Kidney epithelial cell (primary cell): ENCODE data around the gene RP2. TPM values are rescaled to one million over a fixed set of nuclear protein-coding genes. Genes with fewer than 3 reads are reported as not detected.
A peak's percentile ranks its signal among the peaks of the same experiment; 100 is the strongest.

Experiments
- DNase-seq: peaks from one replicate; pipeline ENCODE4 v3.0.0-alpha.2; 2010; ENCODE audit warnings: low read depth
- H3K27me3 ChIP-seq: 2 replicates; pipeline ENCODE4 v1.6.0; 2011; ENCODE audit warnings: low read length; ENCODE audit not compliant: control insufficient read depth, insufficient read depth
- H3K36me3 ChIP-seq: 2 replicates; pipeline ENCODE4 v1.5.1; 2011; ENCODE audit warnings: low read length; ENCODE audit not compliant: control insufficient read depth, insufficient read depth
- H3K4me3 ChIP-seq: 2 replicates; pipeline ENCODE4 v1.5.1; 2011; ENCODE audit warnings: low read depth, mild to moderate bottlenecking, control low read depth, low read length
- total RNA-seq: library from RNA; depleted of rRNA; stranded (reverse); fragments of >200 nt; gene quantifications from 2 replicates; pipeline ENCODE4 v1.2.3, GENCODE V29; 2015
- TF ChIP-seq, protein P1 (sequence below): IDR thresholded peaks from 2 replicates; pipeline ENCODE4 v1.5.1; 2011; ENCODE audit warnings: mild to moderate bottlenecking, moderate library complexity, low read length, control low read depth, inconsistent platforms; ENCODE audit not compliant: insufficient read depth, poor library complexity, severe bottlenecking

Gene RP2
- total RNA-seq, 1 donor from 2014 or later = 15.6 TPM

DNA sequence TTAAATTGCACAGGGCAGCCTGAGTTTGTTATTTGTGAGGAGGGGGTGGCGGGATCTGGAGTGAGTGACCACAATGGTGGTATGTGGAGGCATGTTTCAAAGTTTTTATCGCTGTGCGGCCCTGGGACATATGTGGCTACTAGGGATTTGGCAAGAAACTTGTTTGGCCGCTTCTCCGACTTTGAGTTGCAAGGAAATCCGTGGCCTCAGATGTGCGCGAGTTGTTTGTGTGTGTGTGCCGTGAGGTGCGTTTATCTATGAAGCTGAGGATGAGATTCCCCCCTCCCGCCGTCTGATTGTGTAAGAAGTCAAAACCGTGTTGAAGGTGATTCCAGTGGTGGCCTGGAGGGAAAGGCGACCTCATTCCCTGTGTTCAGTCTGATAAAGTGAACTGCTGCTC, 76.8 kb downstream of the RP2 start:
- TF ChIP-seq, protein P1, sequence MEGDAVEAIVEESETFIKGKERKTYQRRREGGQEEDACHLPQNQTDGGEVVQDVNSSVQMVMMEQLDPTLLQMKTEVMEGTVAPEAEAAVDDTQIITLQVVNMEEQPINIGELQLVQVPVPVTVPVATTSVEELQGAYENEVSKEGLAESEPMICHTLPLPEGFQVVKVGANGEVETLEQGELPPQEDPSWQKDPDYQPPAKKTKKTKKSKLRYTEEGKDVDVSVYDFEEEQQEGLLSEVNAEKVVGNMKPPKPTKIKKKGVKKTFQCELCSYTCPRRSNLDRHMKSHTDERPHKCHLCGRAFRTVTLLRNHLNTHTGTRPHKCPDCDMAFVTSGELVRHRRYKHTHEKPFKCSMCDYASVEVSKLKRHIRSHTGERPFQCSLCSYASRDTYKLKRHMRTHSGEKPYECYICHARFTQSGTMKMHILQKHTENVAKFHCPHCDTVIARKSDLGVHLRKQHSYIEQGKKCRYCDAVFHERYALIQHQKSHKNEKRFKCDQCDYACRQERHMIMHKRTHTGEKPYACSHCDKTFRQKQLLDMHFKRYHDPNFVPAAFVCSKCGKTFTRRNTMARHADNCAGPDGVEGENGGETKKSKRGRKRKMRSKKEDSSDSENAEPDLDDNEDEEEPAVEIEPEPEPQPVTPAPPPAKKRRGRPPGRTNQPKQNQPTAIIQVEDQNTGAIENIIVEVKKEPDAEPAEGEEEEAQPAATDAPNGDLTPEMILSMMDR = no peak
- H3K4me3 ChIP-seq = peak overlapping the region; percentile 73
- no peaks in the 10 kb centered on the region for H3K27me3 ChIP-seq
- H3K36me3 ChIP-seq = no peaks in the 10 kb centered on the region
- DNase-seq = no peak

DNA sequence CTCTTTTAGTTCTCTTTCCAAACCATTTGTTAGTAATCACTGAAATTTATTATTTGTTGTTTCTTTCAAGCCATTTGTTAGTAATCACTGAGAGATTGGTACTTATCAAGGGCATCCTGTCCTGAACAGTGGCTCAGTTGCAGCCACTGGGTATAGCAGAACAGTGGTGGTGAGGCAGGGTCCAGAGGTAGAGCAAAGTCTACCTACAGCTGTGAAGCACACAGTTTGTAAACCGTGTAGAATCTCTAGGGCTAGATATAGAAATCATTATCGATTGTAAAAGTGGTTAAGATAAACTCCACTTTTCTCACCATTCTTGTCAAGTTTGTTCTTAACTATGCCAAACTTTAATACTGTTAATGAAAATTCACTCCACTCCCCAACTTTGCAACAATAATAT, 79.4 kb downstream of the RP2 start:
- no peaks in the 10 kb centered on the region for H3K27me3 ChIP-seq
- TF ChIP-seq, protein P1 = no peak
- H3K4me3 ChIP-seq = no peak overlapping the region
- no peak for DNase-seq
- H3K36me3 ChIP-seq = no peaks in the 10 kb centered on the region

DNA sequence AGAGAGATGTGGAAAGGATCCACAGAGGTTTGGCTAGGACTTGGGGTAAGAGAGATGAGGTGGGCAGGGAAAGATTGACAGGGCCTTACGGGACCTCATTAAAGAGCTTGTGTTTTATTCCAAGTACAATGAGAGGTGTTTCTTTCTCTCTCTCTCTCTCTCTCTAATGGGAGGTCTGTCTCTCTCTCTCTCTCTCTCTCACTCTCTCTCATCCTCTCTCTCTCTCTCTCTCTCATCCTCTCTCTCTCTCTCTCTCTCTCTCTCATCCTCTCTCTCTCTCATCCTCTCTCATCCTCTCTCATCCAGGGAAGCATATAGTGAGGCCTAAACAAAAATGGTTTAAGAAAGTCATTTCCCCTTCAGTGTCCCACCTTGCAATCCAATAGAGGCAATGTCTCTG, 80.8 kb downstream of the RP2 start:
- no peak for DNase-seq
- H3K4me3 ChIP-seq = no peak overlapping the region
- H3K36me3 ChIP-seq = no peaks in the 10 kb centered on the region
- TF ChIP-seq, protein P1 = no peak
- no peaks in the 10 kb centered on the region for H3K27me3 ChIP-seq

GRCh38 chrX:46918434-46918833, 81.6 kb downstream of the RP2 start:
- Histone ChIP-seq H3K36me3 (no peaks in the 10 kb centered on the region), H3K27me3 (no peaks in the 10 kb centered on the region), H3K4me3 (no peak overlapping the region)
- TF ChIP-seq, protein P1 = no peak
- no peak for DNase-seq

- DNase-seq = no peak
- no peaks in the 10 kb centered on the region for H3K36me3 ChIP-seq
- TF ChIP-seq, protein P1 = no peak
- no peak overlapping the region for H3K4me3 ChIP-seq
- no peaks in the 10 kb centered on the region for H3K27me3 ChIP-seq
Measured at GRCh38 chrX:46920235-46920634, 83.4 kb downstream of the RP2 start.

DNA sequence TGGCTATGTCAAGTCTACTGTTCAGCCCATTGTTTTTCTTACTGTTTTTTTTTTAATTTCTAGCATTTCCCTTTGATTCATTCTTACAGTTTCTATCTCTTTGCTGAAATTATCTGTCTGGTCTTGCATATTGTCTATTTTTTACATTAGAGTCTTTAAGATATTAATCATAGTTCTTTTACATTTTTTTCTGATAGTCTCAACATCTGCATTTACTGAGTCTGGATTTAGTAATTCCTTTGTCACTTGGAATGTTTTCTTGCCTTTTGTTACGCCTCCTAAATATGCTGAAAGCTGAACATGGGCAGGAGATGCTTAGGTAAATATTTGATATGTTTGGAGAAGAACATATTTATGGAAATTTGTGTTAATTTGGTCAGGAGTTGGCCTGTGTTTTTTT, 85.8 kb downstream of the RP2 start:
- no peak overlapping the region for H3K4me3 ChIP-seq
- DNase-seq = no peak

More for the DNA sequence above, 85.8 kb downstream of the RP2 start:
- H3K27me3 ChIP-seq = no peaks in the 10 kb centered on the region
- TF ChIP-seq, protein P1 = no peak
- no peaks in the 10 kb centered on the region for H3K36me3 ChIP-seq
